ENCODE results near the gene GLI3.
A peak's percentile ranks its signal among the peaks of the same experiment; 100 is the strongest.

The GLI3 gene

GRCh38 chr7:42236266-42236975 is 588 bp downstream of the GLI3 start:
- peak; percentile 83 for DNase-seq (ENCODE audit: low read depth, low spot score)

- peak; percentile 50 for DNase-seq (ENCODE audit: low read depth, low spot score)
Observed at GRCh38 chr7:42235741-42236161, 1.3 kb downstream of the GLI3 start.

- DNase-seq (ENCODE audit: low read depth, low spot score), result peak; percentile 35
Observed at GRCh38 chr7:42234736-42235135, 2.3 kb downstream of the GLI3 start.

GRCh38 chr7:42233695-42234331 is 3.2 kb downstream of the GLI3 start:
- DNase-seq (ENCODE audit: low read depth, low spot score), result peak; percentile 61

GRCh38 chr7:42233171-42233570 is 3.8 kb downstream of the GLI3 start:
- DNase-seq (ENCODE audit: low read depth, low spot score), result peak; percentile 56

- peak; percentile 88 for DNase-seq (ENCODE audit: low read depth, low spot score)
Observed at GRCh38 chr7:42232275-42232674, 4.7 kb downstream of the GLI3 start.

- DNase-seq (ENCODE audit: low read depth, low spot score), result no peak
Observed at GRCh38 chr7:42231043-42231787, 5.8 kb downstream of the GLI3 start.

- peak; percentile 85 for DNase-seq (ENCODE audit: low read depth, low spot score)
Observed at GRCh38 chr7:42227936-42228591, 8.9 kb downstream of the GLI3 start.

GRCh38 chr7:42227541-42227935 is 9.5 kb downstream of the GLI3 start:
- DNase-seq (ENCODE audit: low read depth, low spot score), result peak; percentile 69

GRCh38 chr7:42227021-42227420 is 10.0 kb downstream of the GLI3 start:
- peak; percentile 48 for DNase-seq (ENCODE audit: low read depth, low spot score)

GRCh38 chr7:42226354-42226941 is 10.6 kb downstream of the GLI3 start:
- DNase-seq (ENCODE audit: low read depth, low spot score), result peak; percentile 46

- no peak for DNase-seq (ENCODE audit: low read depth, low spot score)
Observed at GRCh38 chr7:42224391-42225003, 12.5 kb downstream of the GLI3 start.

GRCh38 chr7:42222891-42223290 is 14.1 kb downstream of the GLI3 start:
- peak; percentile 42 for DNase-seq (ENCODE audit: low read depth, low spot score)

- DNase-seq (ENCODE audit: low read depth, low spot score), result no peak
Observed at GRCh38 chr7:42222125-42222524, 14.9 kb downstream of the GLI3 start.

GRCh38 chr7:42221304-42221703 is 15.7 kb downstream of the GLI3 start:
- no peak for DNase-seq (ENCODE audit: low read depth, low spot score)

- peak; percentile 76 for DNase-seq (ENCODE audit: low read depth, low spot score)
Observed at GRCh38 chr7:42219447-42219846, 17.6 kb downstream of the GLI3 start.

- DNase-seq (ENCODE audit: low read depth, low spot score), result no peak
Observed at GRCh38 chr7:42218248-42218647, 18.8 kb downstream of the GLI3 start.

- no peak for DNase-seq (ENCODE audit: low read depth, low spot score)
Observed at GRCh38 chr7:42217548-42217947, 19.5 kb downstream of the GLI3 start.

GRCh38 chr7:42217053-42217452 is 20.0 kb downstream of the GLI3 start:
- DNase-seq (ENCODE audit: low read depth, low spot score), result peak; percentile 28

- peak; percentile 22 for DNase-seq (ENCODE audit: low read depth, low spot score)
Observed at GRCh38 chr7:42214060-42214679, 22.8 kb downstream of the GLI3 start.

GRCh38 chr7:42213093-42213492 is 23.9 kb downstream of the GLI3 start:
- DNase-seq (ENCODE audit: low read depth, low spot score), result no peak
